HepG2 (cell line): ENCODE results near the gene CDHR5. TPM values are rescaled to one million over a fixed set of nuclear protein-coding genes. Genes with fewer than 3 reads are reported as not detected.

Experiments
- ATAC-seq: fragments of 200-7000 bp; cut with Tn5 transposase; 3 replicates; pipeline ENCODE4 v1.9.1; 2020; ENCODE audit warnings: mild to moderate bottlenecking, moderate library complexity
- BruUV-seq: library from RNA; stranded (reverse); fragments of 400-500 nt; replicated peaks from 2 replicates; lab custom pipeline; 2021; lab: Mats Ljungman, UMichigan
- CTCF ChIA-PET: fragments of 300-600 bp; formaldehyde crosslinking; extraction: SDS; loops from one replicate; lab custom pipeline; 2021; ENCODE audit warnings: low total read pairs, inconsistent platforms, low intra/inter-chr PET ratio; lab: Yijun Ruan, JAX
- POLR2A ChIA-PET: fragments of 350-600 bp; sonication (Branson Sonifier 250); formaldehyde crosslinking; loops from one replicate; lab custom pipeline; 2020; ENCODE audit warnings: antibody characterized with exemption, inconsistent platforms; lab: Yijun Ruan, JAX
- DNase-seq: peaks from one replicate; pipeline ENCODE4 v3.0.0-alpha.2; 2015; ENCODE audit warnings: low spot score
- FAIRE-seq: peaks from 3 replicates; lab custom pipeline; 2011; peaks lifted over from hg19 to GRCh38; lab: Jason Lieb, UNC
- H2AFZ ChIP-seq: one replicate; pipeline ENCODE4 v1.6.1; 2011; ENCODE audit warnings: low read length, inconsistent platforms
- H3K27ac ChIP-seq: fragments of 300-600 bp; 3 replicates; pipeline ENCODE4 v1.8.0; 2011; ENCODE audit warnings: mixed run types, mild to moderate bottlenecking, mixed read lengths, low read length, inconsistent platforms; ENCODE audit not compliant: insufficient read depth; ENCODE audit errors: extremely low read length
- H3K27me3 ChIP-seq, 2 experiments: fragments of 200-600 bp in 1 of 2; 2 replicates in 1 of 2; 3 replicates in 1 of 2; pipeline versions ENCODE4 v1.6.0 to v1.8.0; 2011; ENCODE audit warnings: low read length in 2 of 2, mild to moderate bottlenecking in 2 of 2, moderate library complexity in 2 of 2, inconsistent platforms in 1 of 2; ENCODE audit not compliant: insufficient read depth in 2 of 2, control insufficient read depth in 1 of 2
- H3K36me3 ChIP-seq, 2 experiments: fragments of 200-600 bp in 1 of 2; replicated peaks in 1 of 2; 2 replicates in 1 of 2; 3 replicates in 1 of 2; pipeline versions ENCODE4 v1.5.1 to v1.8.0; 2011; ENCODE audit warnings: low read length in 2 of 2, inconsistent platforms in 1 of 2; ENCODE audit not compliant: insufficient read depth in 2 of 2, control insufficient read depth in 1 of 2
- H3K4me1 ChIP-seq: 2 replicates; pipeline ENCODE4 v1.5.1; 2012; ENCODE audit warnings: low read length, inconsistent platforms; ENCODE audit not compliant: insufficient read depth
- H3K4me2 ChIP-seq: 2 replicates; pipeline ENCODE4 v1.6.0; 2011; ENCODE audit warnings: low read depth, low read length, inconsistent platforms
- H3K4me3 ChIP-seq, 3 experiments: fragments of 200-600 bp in 1 of 3; sonication (generic), shearing (Covaris generic) in 1 of 3; replicated peaks in 1 of 3; 2 replicates each; pipeline ENCODE4 v1.5.1; 2011 to 2016; ENCODE audit warnings: low read length in 3 of 3, inconsistent platforms in 2 of 3, low read depth in 2 of 3, mild to moderate bottlenecking in 2 of 3, control low read depth in 1 of 3, mixed read lengths in 1 of 3; ENCODE audit not compliant: insufficient read depth in 1 of 3
- H3K79me2 ChIP-seq: one replicate; pipeline ENCODE4 v1.6.1; 2011; ENCODE audit warnings: low read length, inconsistent platforms; ENCODE audit not compliant: insufficient read depth
- H3K9ac ChIP-seq: 2 replicates; pipeline ENCODE4 v1.6.0; 2011; ENCODE audit warnings: mild to moderate bottlenecking, low read depth, low read length, inconsistent platforms; ENCODE audit not compliant: insufficient read depth
- H3K9me3 ChIP-seq: 2 replicates; pipeline ENCODE4 v1.5.1; 2012; ENCODE audit warnings: mild to moderate bottlenecking, low read length
- H4K20me1 ChIP-seq: 2 replicates; pipeline ENCODE4 v1.6.0; 2011; ENCODE audit warnings: inconsistent platforms, mild to moderate bottlenecking, low read length, moderate library complexity; ENCODE audit not compliant: insufficient read depth
- AGO2 ChIP-seq: fragments of 200-400 bp; formaldehyde crosslinking; optimal IDR thresholded peaks from 2 replicates; pipeline ENCODE3; 2017; ENCODE audit warnings: mild to moderate bottlenecking, low read depth, low read length, moderate library complexity
- FOSL2 ChIP-seq: sonication (generic); formaldehyde crosslinking; IDR thresholded peaks from 2 replicates; pipeline ENCODE4 v1.4.0; 2020; ENCODE audit warnings: missing genetic modification reagents
- HNRNPK ChIP-seq: fragments of 200-400 bp; formaldehyde crosslinking; IDR thresholded peaks from 2 replicates; pipeline ENCODE4 v1.6.1; 2018; ENCODE audit warnings: low read length, low read depth, moderate library complexity, mild to moderate bottlenecking; ENCODE audit not compliant: poor library complexity, severe bottlenecking
- MED1 ChIP-seq: sonication (generic); formaldehyde crosslinking; IDR thresholded peaks from 2 replicates; pipeline ENCODE4 v1.4.0; 2020; ENCODE audit warnings: missing genetic modification reagents
- ONECUT2 ChIP-seq: sonication (generic); formaldehyde crosslinking; IDR thresholded peaks from 2 replicates; pipeline ENCODE4 v1.4.0; 2020; ENCODE audit warnings: missing genetic modification reagents
- PCBP1 ChIP-seq: fragments of 200-400 bp; formaldehyde crosslinking; IDR thresholded peaks from 2 replicates; pipeline ENCODE4 v1.6.1; 2017; ENCODE audit warnings: mild to moderate bottlenecking, low read depth, low read length, borderline replicate concordance
- POLR2A ChIP-seq, 2 experiments: IDR thresholded peaks; 2 replicates each; pipeline ENCODE4 v1.6.1; 2011; ENCODE audit warnings: low read depth in 2 of 2, low read length in 2 of 2, mild to moderate bottlenecking in 1 of 2, moderate library complexity in 1 of 2; ENCODE audit not compliant: insufficient read depth in 1 of 2
- SETDB1 ChIP-seq: sonication (generic); formaldehyde crosslinking; IDR thresholded peaks from 2 replicates; pipeline ENCODE4 v1.5.1; 2020; ENCODE audit warnings: missing genetic modification reagents, mild to moderate bottlenecking, borderline replicate concordance
- ZBTB38 ChIP-seq: sonication (generic); formaldehyde crosslinking; IDR thresholded peaks from 2 replicates; pipeline ENCODE4 v1.5.1; 2020; ENCODE audit warnings: mild to moderate bottlenecking, missing genetic modification reagents
- ZMAT3 ChIP-seq: sonication (generic); formaldehyde crosslinking; conservative IDR thresholded peaks from 2 replicates; pipeline ENCODE4 v1.7.0; 2021; ENCODE audit warnings: missing genetic modification reagents
- WGBS: methylation state at CpG from one replicate; pipeline ENCODE4 v1.1.6; 2017; ENCODE audit warnings: low lambda C conversion rate; 5-methylcytosine and 5-hydroxymethylcytosine counted together
- in situ Hi-C: cut with HindIII; loops from 2 replicates; pipeline ENCODE4 v1.10.0; 2017; ENCODE audit warnings: low pct_unique_long_range_greater_than_20kb; ENCODE audit not compliant: extremely low pct_ligation_motif_present
- intact Hi-C: fragments of 100-400 bp; cut with micrococcal nuclease; formaldehyde crosslinking; loops from one replicate; pipeline ENCODE4 v1.10.0; 2022; ENCODE audit not compliant: unreplicated experiment
- polyA plus RNA-seq, 8 experiments: library from polyadenylated mRNA; depleted of rRNA in 3 of 8; stranded (reverse) in 7 of 8; unstranded in 1 of 8; fragments of >200 nt; fragmentation: Illumina TruSeq in 4 of 8; extraction: Trizol in 4 of 8; gene quantifications; 2 replicates each; pipeline versions ENCODE4 v1.2.1 to v1.2.3, GENCODE V29; 2011 to 2016; ENCODE audit warnings: low read depth in 4 of 8, missing spikeins in 1 of 8, mixed read lengths in 1 of 8; ENCODE audit not compliant: insufficient read depth in 1 of 8
- total RNA-seq, 5 experiments: library from RNA; depleted of rRNA; stranded (reverse); fragments of >200 nt; fragmentation: Illumina TruSeq; extraction: Trizol; gene quantifications; 2 replicates each; pipeline ENCODE4 v1.2.3, GENCODE V29; 2016; ENCODE audit warnings: low read depth in 1 of 5
- TF ChIP-seq, protein P1 (sequence below): sonication (generic); formaldehyde crosslinking; IDR thresholded peaks from 2 replicates; pipeline ENCODE4 v1.4.0; 2020; ENCODE audit warnings: missing genetic modification reagents, mild to moderate bottlenecking, borderline replicate concordance
- TF ChIP-seq, protein P2 (sequence below): sonication (generic); formaldehyde crosslinking; IDR thresholded peaks from 2 replicates; pipeline ENCODE4 v1.4.0; 2020; ENCODE audit warnings: missing genetic modification reagents

CDHR5 gene
- total and polyA plus RNA-seq, 2 of the 13 experiments (the other 11 are each of a cell fraction or from before 2014, with no cell fraction given): 0.46 to 0.71 TPM

DNA sequence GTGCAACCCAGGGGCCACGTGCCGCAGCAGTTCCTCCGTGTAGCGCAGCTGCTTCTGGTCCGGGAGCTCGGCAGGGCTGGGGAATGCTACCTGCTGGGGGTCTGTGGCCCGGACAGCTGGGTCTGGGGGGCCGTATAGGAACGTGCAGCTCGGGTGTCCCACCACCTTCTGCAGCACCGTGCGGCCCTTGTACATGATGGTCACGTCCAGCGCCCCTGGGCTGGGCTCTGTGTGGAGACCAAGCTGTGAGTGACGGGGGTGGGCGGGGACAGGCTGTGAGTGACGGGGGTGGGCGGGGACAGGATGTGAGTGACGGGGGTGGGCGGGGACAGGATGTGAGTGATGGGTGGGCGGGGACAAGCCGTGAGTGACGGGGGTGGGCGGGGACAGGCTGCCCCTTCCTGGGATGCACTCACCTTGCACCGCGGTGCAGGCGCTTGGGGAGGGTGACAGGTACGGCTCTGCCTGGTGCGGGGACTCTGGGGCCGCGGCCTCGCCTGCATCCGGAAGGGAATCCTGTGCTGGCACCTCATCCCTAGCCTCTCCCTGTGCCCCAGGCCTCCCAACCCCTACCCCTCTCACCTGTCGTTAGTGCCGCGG, 11.3 kb downstream of the CDHR5 start:
- 89% methylated on average over 35 of the region's 36 CpGs for WGBS
- CTCF ChIA-PET: no interaction called here

More for the DNA sequence above, 11.3 kb downstream of the CDHR5 start:
- TF ChIP-seq MED1 (CRISPR knock-in tag) (no peak), HNRNPK (peak; percentile 27), PCBP1 (0 out of 2 replicates have a peak, but pooled peaks have one; percentile 34), AGO2 (peak; percentile 85), ZBTB38 (CRISPR knock-in tag) (0 out of 2 replicates have a peak, but pooled peaks have one; percentile 31), FOSL2 (CRISPR knock-in tag) (no peak), ONECUT2 (no peak), POLR2A (IDR thresholded peaks at IDR 0.05; ENCODE audit: insufficient read depth in 1 of 2, low read depth in 2 of 2, low read length in 2 of 2) (peak in 1 of 2 experiments; percentile 45; a peak in 1 of 4 replicates), ZMAT3 (CRISPR knock-in tag) (no peak), SETDB1 (CRISPR knock-in tag) (no peak)
- TF ChIP-seq, protein P1, sequence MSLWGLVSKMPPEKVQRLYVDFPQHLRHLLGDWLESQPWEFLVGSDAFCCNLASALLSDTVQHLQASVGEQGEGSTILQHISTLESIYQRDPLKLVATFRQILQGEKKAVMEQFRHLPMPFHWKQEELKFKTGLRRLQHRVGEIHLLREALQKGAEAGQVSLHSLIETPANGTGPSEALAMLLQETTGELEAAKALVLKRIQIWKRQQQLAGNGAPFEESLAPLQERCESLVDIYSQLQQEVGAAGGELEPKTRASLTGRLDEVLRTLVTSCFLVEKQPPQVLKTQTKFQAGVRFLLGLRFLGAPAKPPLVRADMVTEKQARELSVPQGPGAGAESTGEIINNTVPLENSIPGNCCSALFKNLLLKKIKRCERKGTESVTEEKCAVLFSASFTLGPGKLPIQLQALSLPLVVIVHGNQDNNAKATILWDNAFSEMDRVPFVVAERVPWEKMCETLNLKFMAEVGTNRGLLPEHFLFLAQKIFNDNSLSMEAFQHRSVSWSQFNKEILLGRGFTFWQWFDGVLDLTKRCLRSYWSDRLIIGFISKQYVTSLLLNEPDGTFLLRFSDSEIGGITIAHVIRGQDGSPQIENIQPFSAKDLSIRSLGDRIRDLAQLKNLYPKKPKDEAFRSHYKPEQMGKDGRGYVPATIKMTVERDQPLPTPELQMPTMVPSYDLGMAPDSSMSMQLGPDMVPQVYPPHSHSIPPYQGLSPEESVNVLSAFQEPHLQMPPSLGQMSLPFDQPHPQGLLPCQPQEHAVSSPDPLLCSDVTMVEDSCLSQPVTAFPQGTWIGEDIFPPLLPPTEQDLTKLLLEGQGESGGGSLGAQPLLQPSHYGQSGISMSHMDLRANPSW (CRISPR knock-in tag): no peak
- TF ChIP-seq, protein P2, sequence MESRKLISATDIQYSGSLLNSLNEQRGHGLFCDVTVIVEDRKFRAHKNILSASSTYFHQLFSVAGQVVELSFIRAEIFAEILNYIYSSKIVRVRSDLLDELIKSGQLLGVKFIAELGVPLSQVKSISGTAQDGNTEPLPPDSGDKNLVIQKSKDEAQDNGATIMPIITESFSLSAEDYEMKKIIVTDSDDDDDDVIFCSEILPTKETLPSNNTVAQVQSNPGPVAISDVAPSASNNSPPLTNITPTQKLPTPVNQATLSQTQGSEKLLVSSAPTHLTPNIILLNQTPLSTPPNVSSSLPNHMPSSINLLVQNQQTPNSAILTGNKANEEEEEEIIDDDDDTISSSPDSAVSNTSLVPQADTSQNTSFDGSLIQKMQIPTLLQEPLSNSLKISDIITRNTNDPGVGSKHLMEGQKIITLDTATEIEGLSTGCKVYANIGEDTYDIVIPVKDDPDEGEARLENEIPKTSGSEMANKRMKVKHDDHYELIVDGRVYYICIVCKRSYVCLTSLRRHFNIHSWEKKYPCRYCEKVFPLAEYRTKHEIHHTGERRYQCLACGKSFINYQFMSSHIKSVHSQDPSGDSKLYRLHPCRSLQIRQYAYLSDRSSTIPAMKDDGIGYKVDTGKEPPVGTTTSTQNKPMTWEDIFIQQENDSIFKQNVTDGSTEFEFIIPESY (CRISPR knock-in tag): peak; percentile 87
- Histone ChIP-seq H3K4me2 (no peak overlapping the region), H3K4me1 (no peaks in the 10 kb centered on the region), H3K27ac (no peak overlapping the region), H3K9ac (no peak overlapping the region), H3K79me2 (no peaks in the 10 kb centered on the region), H4K20me1 (peaks cover 3% of the 10 kb centered on the region; the same call in 1 of the 2 replicates), H3K4me3 (no peak overlapping the region), H3K27me3 (no peaks in the 10 kb centered on the region), H3K36me3 (peaks cover 31 to 58% of the 10 kb centered on the region in 2 experiments; a peak in 4 of 5 replicates), H3K9me3 (no peaks in the 10 kb centered on the region), H2AFZ (no peak overlapping the region)
- intact Hi-C loops: loop anchor here (10.0 kb wide), 1 partner anchor 59 kb away; no protein-coding TSS in a partner anchor
- no TSS peak for BruUV-seq
- peak; percentile 8 for ATAC-seq
- DNase-seq: no peak
- no peak for FAIRE-seq
- in situ Hi-C loops: no loop called here
- POLR2A ChIA-PET: interaction anchor here (1.0 kb wide), 1 partner anchor 10 kb away, joined by 3 read pairs; no protein-coding TSS in a partner anchor
